ENCODE measurements around the gene ESYT2. TPM values are rescaled to one million over a fixed set of nuclear protein-coding genes. Genes with fewer than 3 reads are reported as not detected.
"Not testable (repeated sequence)": the region's sequence is repeated elsewhere in the genome, so short reads cannot be mapped to it uniquely, and the experiment has no call there.

The ESYT2 gene
- total and polyA plus RNA-seq, 7 donors = 27.5 to 63.4 (median 44.0) TPM

- WGBS, 3 donors = 71 to 80% (median 73%) methylated on average over 8 of the region's 8 CpGs
- no peak for ATAC-seq
- intact Hi-C loops (cut with DNase I) = no loop called here
These were observed 11.3 kb upstream of the ESYT2 start for GRCh38 chr7:158840604-158841003.

GRCh38 chr7:158839177-158839576, 9.9 kb upstream of the ESYT2 start:
- WGBS, 3 donors = 71 to 78% (median 77%) methylated on average over 7 to 8 of the region's 8 CpGs
- ATAC-seq; H3K4me3 ChIP-seq; DNase-seq; H3K36me3 ChIP-seq (ENCODE audit: insufficient read depth in 1 of 2, low read depth in 1 of 2); H3K4me1 ChIP-seq; H3K27ac ChIP-seq; H3K27me3 ChIP-seq (ENCODE audit: insufficient read depth in 3 of 3, low read length in 2 of 3); intact Hi-C loops (cut with DNase I); H3K9me3 ChIP-seq: not testable (repeated sequence)

More at GRCh38 chr7:158840604-158841003, 11.3 kb upstream of the ESYT2 start:
- no peaks in the 10 kb centered on the region for H3K9me3 ChIP-seq
- no peak overlapping the region for H3K4me3 ChIP-seq
- DNase-seq = no peak
- no peaks in the 10 kb centered on the region for H3K4me1 ChIP-seq
- H3K27ac ChIP-seq = no peak overlapping the region
- no peaks in the 10 kb centered on the region for H3K27me3 ChIP-seq (ENCODE audit: insufficient read depth in 3 of 3, low read length in 2 of 3)
- TF ChIP-seq CTCF (IDR thresholded peaks at IDR 0.05) = no peak
- H3K36me3 ChIP-seq (ENCODE audit: insufficient read depth in 1 of 2, low read depth in 1 of 2) = no peaks in the 10 kb centered on the region

- intact Hi-C loops (cut with DNase I) = no loop called here
- no peak for TF ChIP-seq CTCF (IDR thresholded peaks at IDR 0.05)
- Histone ChIP-seq H3K27ac (no peak overlapping the region), H3K27me3 (ENCODE audit: insufficient read depth in 3 of 3, low read length in 2 of 3) (no peaks in the 10 kb centered on the region), H3K9me3 (no peaks in the 10 kb centered on the region), H3K4me3 (no peak overlapping the region), H3K4me1 (no peaks in the 10 kb centered on the region), H3K36me3 (ENCODE audit: insufficient read depth in 1 of 2, low read depth in 1 of 2) (no peaks in the 10 kb centered on the region)
- no peak for ATAC-seq
- WGBS, 3 donors = 80 to 83% (median 81%) methylated on average over 8 of the region's 8 CpGs
- no peak for DNase-seq
These were observed 8.7 kb upstream of the ESYT2 start for GRCh38 chr7:158837790-158838637.

- H3K4me1 ChIP-seq = no peaks in the 10 kb centered on the region
- TF ChIP-seq CTCF (IDR thresholded peaks at IDR 0.05) = no peak
- no peaks in the 10 kb centered on the region for H3K27me3 ChIP-seq (ENCODE audit: insufficient read depth in 3 of 3, low read length in 2 of 3)
- H3K27ac ChIP-seq = no peak overlapping the region
- H3K4me3 ChIP-seq = no peak overlapping the region
- DNase-seq = no peak
- no peaks in the 10 kb centered on the region for H3K36me3 ChIP-seq (ENCODE audit: insufficient read depth in 1 of 2, low read depth in 1 of 2)
- H3K9me3 ChIP-seq = no peaks in the 10 kb centered on the region
- 87 to 94% (median 93%) methylated on average over 8 of the region's 8 CpGs for WGBS, 3 donors
- intact Hi-C loops (cut with DNase I) = no loop called here
- ATAC-seq = no peak
These were observed 7.4 kb upstream of the ESYT2 start for GRCh38 chr7:158836692-158837091.

GRCh38 chr7:158834878-158835784, 5.8 kb upstream of the ESYT2 start:
- Histone ChIP-seq H3K4me3 (no peak overlapping the region), H3K27ac (peak overlapping the region; percentile 19), H3K27me3 (ENCODE audit: insufficient read depth in 3 of 3, low read length in 2 of 3) (no peaks in the 10 kb centered on the region), H3K4me1 (peaks cover 6% of the 10 kb centered on the region), H3K9me3 (no peaks in the 10 kb centered on the region), H3K36me3 (ENCODE audit: insufficient read depth in 1 of 2, low read depth in 1 of 2) (no peaks in the 10 kb centered on the region)
- WGBS, 3 donors = 61 to 66% (median 65%) methylated on average over 21 of the region's 21 CpGs
- DNase-seq = no peak
- intact Hi-C loops (cut with DNase I) = no loop called here
- ATAC-seq = no peak
- TF ChIP-seq CTCF (IDR thresholded peaks at IDR 0.05) = no peak

Measured in psoas muscle (tissue), 8 donors.